Measurements from ENCODE around the gene GALNT7.

The GALNT7 gene

DNA sequence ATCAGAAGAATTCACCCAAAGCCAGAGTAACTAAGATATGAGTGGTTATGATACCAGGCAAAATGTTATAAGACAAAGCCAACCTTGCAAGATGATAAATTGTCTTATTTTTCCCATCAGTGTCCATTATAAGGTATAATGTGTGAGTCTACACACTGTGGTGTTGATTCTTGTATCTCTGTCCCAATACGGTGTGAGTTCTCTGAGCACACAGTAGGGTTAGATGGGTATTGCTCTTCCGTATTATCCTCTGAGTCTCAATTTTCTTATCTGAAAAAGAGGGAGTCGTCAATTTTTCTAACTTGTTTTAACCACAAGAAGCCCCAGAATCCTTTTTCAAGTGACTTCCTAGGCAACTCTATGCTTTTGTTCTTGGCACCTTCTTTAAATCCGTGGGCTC, 95.6 kb downstream of the GALNT7 start:
- TF ChIP-seq, protein P1, sequence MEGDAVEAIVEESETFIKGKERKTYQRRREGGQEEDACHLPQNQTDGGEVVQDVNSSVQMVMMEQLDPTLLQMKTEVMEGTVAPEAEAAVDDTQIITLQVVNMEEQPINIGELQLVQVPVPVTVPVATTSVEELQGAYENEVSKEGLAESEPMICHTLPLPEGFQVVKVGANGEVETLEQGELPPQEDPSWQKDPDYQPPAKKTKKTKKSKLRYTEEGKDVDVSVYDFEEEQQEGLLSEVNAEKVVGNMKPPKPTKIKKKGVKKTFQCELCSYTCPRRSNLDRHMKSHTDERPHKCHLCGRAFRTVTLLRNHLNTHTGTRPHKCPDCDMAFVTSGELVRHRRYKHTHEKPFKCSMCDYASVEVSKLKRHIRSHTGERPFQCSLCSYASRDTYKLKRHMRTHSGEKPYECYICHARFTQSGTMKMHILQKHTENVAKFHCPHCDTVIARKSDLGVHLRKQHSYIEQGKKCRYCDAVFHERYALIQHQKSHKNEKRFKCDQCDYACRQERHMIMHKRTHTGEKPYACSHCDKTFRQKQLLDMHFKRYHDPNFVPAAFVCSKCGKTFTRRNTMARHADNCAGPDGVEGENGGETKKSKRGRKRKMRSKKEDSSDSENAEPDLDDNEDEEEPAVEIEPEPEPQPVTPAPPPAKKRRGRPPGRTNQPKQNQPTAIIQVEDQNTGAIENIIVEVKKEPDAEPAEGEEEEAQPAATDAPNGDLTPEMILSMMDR (IDR thresholded peaks at IDR 0.05; ENCODE audit: extremely low read depth, missing control alignments), result no peak

DNA sequence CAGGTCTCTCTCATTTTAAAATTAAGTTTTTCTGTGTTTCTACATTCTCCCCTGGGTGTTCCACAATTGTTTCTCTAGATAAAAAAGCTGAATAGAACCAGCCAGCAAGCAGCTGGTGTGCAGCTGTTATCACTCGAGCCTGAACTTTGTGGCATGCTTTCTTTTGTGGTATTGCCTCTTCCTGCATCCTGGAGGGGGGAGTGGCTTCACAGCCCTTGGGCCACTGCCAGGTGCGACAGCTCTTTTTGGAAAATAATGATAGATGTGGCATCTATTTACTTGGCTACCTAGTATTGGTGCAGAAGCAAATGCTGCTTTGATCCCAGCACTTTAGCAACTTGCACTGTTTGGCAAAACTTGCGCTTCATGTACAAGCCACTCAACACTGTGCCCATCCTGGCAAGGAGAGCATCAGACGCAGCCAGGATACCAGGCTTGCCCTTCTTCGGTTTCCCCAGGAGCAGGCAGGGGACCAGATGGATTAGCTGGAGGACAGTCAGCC, 96.1 kb downstream of the GALNT7 start:
- TF ChIP-seq, protein P1 (IDR thresholded peaks at IDR 0.05; ENCODE audit: extremely low read depth, missing control alignments), result no peak
- no peak for DNase-seq (ENCODE audit: low spot score)

More for the DNA sequence above, 95.6 kb downstream of the GALNT7 start:
- no peak for DNase-seq (ENCODE audit: low spot score)

- no peak for DNase-seq (ENCODE audit: low spot score)
- TF ChIP-seq, protein P1 (IDR thresholded peaks at IDR 0.05; ENCODE audit: extremely low read depth, missing control alignments), result no peak
Observed at GRCh38 chr4:173265751-173266150, 97.1 kb downstream of the GALNT7 start.

- TF ChIP-seq, protein P1 (IDR thresholded peaks at IDR 0.05; ENCODE audit: extremely low read depth, missing control alignments), result no peak
- no peak for DNase-seq (ENCODE audit: low spot score)
Observed at GRCh38 chr4:173267711-173268110, 99.1 kb downstream of the GALNT7 start.

- TF ChIP-seq, protein P1 (IDR thresholded peaks at IDR 0.05; ENCODE audit: extremely low read depth, missing control alignments), result no peak
- DNase-seq (ENCODE audit: low spot score), result no peak
Observed at GRCh38 chr4:173269280-173269679, 100.7 kb downstream of the GALNT7 start.

DNA sequence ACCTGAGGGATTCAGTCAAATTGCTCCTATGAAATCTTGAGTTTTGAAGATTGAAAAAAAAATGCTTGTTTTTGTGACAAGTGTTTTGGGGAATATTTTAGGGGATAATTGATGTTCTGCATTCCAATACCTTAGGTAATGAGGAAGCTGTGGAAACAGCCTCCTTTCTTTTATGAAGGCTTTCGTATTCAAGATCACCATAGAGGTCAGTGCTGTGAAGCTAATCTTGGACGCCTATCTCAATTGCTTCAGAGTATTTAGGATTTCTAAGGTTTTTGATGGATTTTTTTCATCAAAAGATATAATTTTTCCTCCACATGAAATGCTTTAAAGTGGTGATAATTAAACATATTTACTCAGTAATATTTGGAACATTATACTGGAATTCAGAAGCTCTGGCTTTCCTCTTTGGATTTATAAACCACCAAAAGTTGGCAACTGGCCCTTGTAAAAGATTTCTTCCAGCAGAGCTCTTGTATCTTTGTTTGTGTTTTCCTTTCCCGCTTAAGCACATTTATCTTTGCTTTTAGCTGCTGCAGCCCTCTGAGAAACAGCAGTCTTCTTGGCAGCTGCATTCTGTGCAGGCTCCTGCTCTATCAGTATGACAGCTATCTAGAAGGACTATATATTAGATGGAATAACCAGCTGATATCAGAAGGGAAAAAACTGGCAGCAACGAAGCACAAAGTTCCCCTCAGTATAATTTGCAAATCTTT, 101.9 kb downstream of the GALNT7 start:
- DNase-seq (ENCODE audit: low spot score), result no peak
- TF ChIP-seq, protein P1 (IDR thresholded peaks at IDR 0.05; ENCODE audit: extremely low read depth, missing control alignments), result no peak

- TF ChIP-seq, protein P1 (IDR thresholded peaks at IDR 0.05; ENCODE audit: extremely low read depth, missing control alignments), result no peak
- no peak for DNase-seq (ENCODE audit: low spot score)
Observed at GRCh38 chr4:173272314-173272713, 103.7 kb downstream of the GALNT7 start.
